ENCODE data around the gene DNAH9.

DNA sequence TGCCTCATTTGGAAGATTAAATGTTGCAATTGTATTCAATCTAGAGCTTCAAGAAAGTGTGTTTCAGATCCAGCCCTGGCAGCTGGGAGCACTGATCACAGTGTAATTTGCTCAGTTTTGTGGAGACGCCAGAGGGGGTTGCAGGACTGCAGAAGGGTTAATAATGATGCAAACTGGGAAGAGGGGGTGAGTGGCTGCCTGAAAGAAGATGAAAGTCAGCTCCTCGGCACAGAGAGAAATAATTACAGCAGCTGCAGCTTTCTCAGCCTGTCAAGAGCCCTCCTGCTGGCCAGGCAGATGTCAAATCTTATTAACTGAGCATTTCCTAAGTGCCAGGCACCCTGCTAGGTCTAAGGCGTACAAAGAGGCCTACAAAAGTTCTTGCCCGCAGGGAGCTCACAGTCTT is 301.3 kb downstream of the DNAH9 start:
- TF ChIP-seq, protein P1, sequence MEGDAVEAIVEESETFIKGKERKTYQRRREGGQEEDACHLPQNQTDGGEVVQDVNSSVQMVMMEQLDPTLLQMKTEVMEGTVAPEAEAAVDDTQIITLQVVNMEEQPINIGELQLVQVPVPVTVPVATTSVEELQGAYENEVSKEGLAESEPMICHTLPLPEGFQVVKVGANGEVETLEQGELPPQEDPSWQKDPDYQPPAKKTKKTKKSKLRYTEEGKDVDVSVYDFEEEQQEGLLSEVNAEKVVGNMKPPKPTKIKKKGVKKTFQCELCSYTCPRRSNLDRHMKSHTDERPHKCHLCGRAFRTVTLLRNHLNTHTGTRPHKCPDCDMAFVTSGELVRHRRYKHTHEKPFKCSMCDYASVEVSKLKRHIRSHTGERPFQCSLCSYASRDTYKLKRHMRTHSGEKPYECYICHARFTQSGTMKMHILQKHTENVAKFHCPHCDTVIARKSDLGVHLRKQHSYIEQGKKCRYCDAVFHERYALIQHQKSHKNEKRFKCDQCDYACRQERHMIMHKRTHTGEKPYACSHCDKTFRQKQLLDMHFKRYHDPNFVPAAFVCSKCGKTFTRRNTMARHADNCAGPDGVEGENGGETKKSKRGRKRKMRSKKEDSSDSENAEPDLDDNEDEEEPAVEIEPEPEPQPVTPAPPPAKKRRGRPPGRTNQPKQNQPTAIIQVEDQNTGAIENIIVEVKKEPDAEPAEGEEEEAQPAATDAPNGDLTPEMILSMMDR (IDR thresholded peaks at IDR 0.05; ENCODE audit: poor library complexity, severe bottlenecking): no peak
- TF ChIP-seq RAD21 (conservative IDR thresholded peaks at IDR 0.05): peak; percentile 27
- TF ChIP-seq TAF1 (IDR thresholded peaks at IDR 0.05; ENCODE audit: low read depth): no peak
- TF ChIP-seq EZH2 (IDR thresholded peaks at IDR 0.05; ENCODE audit: borderline replicate concordance, insufficient read depth, low read length, poor library complexity, severe bottlenecking): no peak
- TF ChIP-seq EP300 (conservative IDR thresholded peaks at IDR 0.05; ENCODE audit: poor library complexity, severe bottlenecking): peak; percentile 14
- peak; percentile 22 for TF ChIP-seq SMC3 (conservative IDR thresholded peaks at IDR 0.05; ENCODE audit: poor library complexity)
- no peak for TF ChIP-seq MXI1 (conservative IDR thresholded peaks at IDR 0.05; ENCODE audit: poor library complexity, severe bottlenecking)

Measured in neural cell (in vitro differentiated cells).